HUDEP-2 (cell line): ENCODE measurements around the gene ARL13B.
"Not testable (repeated sequence)": the region's sequence is repeated elsewhere in the genome, so short reads cannot be mapped to it uniquely, and the experiment has no call there.

ENCODE experiments used
- DNase-seq, 76 experiments: peaks; one replicate each; lab custom pipeline; 2025; ENCODE audit not compliant: unreplicated experiment in 76 of 76; lab: John Stamatoyannopoulos, UW

ARL13B gene

GRCh38 chr3:93979850-93980676, at the start of gene ARL13B:
Gene ARL13B (plus strand): TSS chr3:93980155. CDS start chr3:93980424, 269 bp downstream.
- DNase-seq: peak; percentile 5 to 98 (median 95)

- DNase-seq: no peak
Observed at GRCh38 chr3:93931597-93932229, 48.2 kb upstream of the ARL13B start.

- no peak for DNase-seq
Observed at GRCh38 chr3:93934366-93935046, 45.4 kb upstream of the ARL13B start.

GRCh38 chr3:93936549-93936948, 43.4 kb upstream of the ARL13B start:
- no peak for DNase-seq

GRCh38 chr3:93937485-93937884, 42.5 kb upstream of the ARL13B start:
- not testable (repeated sequence) for DNase-seq

- DNase-seq: not testable (repeated sequence)
Observed at GRCh38 chr3:93949958-93950357, 30.0 kb upstream of the ARL13B start.

GRCh38 chr3:93961026-93961425, 18.9 kb upstream of the ARL13B start:
- no peak for DNase-seq

- no peak for DNase-seq
Observed at GRCh38 chr3:93961489-93961888, 18.5 kb upstream of the ARL13B start.

GRCh38 chr3:93962798-93963197, 17.2 kb upstream of the ARL13B start:
- no peak for DNase-seq

- not testable (repeated sequence) for DNase-seq
Observed at GRCh38 chr3:93965106-93965505, 14.8 kb upstream of the ARL13B start.

GRCh38 chr3:93969443-93969842, 10.5 kb upstream of the ARL13B start:
- DNase-seq: peak in 63 of 76 experiments; percentile 3 to 78 (median 47)

- peak in 59 of 76 experiments; percentile 5 to 80 (median 41) for DNase-seq
Observed at GRCh38 chr3:93969997-93970396, 10.0 kb upstream of the ARL13B start.

- DNase-seq: peak in 74 of 76 experiments; percentile 30 to 87 (median 75)
Observed at GRCh38 chr3:93973131-93974126, 6.5 kb upstream of the ARL13B start, which contains the start of gene PROS1. Gene PROS1 (minus strand): TSS chr3:93973896. CDS start chr3:93973749, 147 bp downstream.

GRCh38 chr3:93981649-93982048, 1.7 kb downstream of the ARL13B start:
- no peak for DNase-seq

GRCh38 chr3:93983408-93983807, 3.5 kb downstream of the ARL13B start:
- no peak for DNase-seq

GRCh38 chr3:93984618-93985017, 4.7 kb downstream of the ARL13B start:
- DNase-seq: no peak

- no peak for DNase-seq
Observed at GRCh38 chr3:93988283-93988682, 8.3 kb downstream of the ARL13B start.

GRCh38 chr3:93988764-93989163, 8.8 kb downstream of the ARL13B start:
- no peak for DNase-seq

GRCh38 chr3:93989241-93989640, 9.3 kb downstream of the ARL13B start:
- no peak for DNase-seq

- DNase-seq: no peak
Observed at GRCh38 chr3:93991631-93992030, 11.7 kb downstream of the ARL13B start.
